Activated CD8-positive, alpha-beta memory T cell treated with anti-CD3 and anti-CD28 coated beads for 36 hours (primary cell): Measurements from ENCODE around the gene VCAN. TPM values are rescaled to one million over a fixed set of nuclear protein-coding genes. Genes with fewer than 3 reads are reported as not detected.
"Not testable (repeated sequence)": the region's sequence is repeated elsewhere in the genome, so short reads cannot be mapped to it uniquely, and the experiment has no call there.

Experiments used
- CTCF ChIA-PET: fragments of 350-600 bp; sonication (Branson Sonifier 250); formaldehyde crosslinking; loops from one replicate; lab custom pipeline; 2021; ENCODE audit warnings: antibody characterized with exemption; lab: Charles Lee
- POLR2A ChIA-PET: fragments of 350-600 bp; sonication (Branson Sonifier 250); formaldehyde crosslinking; loops from one replicate; lab custom pipeline; 2021; ENCODE audit warnings: antibody characterized with exemption; lab: Charles Lee
- total RNA-seq, 2 experiments: library from RNA; stranded (reverse); gene quantifications; one replicate each; pipeline ENCODE4 v1.2.3, GENCODE V29; 2021

Gene VCAN
- total RNA-seq: not detected

DNA sequence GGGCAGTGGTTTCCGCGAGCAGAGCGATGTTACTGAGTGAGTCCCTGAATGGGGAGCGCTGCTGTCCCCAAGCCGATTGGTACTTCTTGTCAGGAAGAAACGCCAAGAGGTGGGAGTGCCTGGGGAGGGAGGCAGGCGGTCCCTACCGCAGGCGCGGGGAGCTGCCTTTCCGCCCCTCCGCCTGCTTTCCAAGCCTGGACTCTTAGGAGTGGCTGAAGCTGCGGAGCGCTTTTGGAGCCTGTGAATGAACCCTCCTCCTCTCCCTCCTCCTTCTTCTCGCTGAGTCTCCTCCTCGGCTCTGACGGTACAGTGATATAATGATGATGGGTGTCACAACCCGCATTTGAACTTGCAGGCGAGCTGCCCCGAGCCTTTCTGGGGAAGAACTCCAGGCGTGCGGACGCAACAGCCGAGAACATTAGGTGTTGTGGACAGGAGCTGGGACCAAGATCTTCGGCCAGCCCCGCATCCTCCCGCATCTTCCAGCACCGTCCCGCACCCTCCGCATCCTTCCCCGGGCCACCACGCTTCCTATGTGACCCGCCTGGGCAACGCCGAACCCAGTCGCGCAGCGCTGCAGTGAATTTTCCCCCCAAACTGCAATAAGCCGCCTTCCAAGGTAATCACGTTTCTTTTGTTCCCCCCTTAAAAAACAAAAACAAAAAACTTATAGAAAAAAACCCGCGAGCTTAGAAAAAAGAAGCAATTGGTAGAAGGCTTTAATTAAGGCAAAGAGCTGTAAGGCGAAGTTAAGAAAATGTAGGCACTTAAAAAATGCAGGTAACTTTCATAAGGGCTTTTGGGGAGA lies at the start of gene VCAN:
Gene VCAN, plus strand, starts transcription at position 340 of the 808 bp plus-strand sequence. CDS start 11,775 bp downstream, outside the sequence.
- ChIA-PET POLR2A (no interaction called here), CTCF (no interaction called here)

DNA sequence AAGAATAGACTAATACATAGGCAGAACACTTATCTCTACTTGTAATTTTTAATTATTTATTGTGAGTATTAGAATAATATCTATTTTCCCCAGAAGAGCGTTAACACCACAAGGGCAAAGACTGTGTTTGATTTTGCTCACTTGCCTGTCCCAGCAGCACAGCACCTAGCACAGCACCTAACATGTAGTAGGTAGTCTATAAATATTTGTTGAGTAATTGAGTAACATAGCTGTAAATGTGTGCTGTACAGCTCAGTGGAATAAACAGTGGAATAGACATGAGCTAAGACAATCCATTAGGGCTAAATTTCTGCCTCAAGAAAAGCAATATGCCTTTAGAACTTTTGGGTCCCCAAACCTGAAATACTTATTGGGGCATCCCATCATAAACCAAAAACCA lies 49.3 kb upstream of the VCAN start:
- CTCF ChIA-PET: no interaction called here
- POLR2A ChIA-PET: no interaction called here

DNA sequence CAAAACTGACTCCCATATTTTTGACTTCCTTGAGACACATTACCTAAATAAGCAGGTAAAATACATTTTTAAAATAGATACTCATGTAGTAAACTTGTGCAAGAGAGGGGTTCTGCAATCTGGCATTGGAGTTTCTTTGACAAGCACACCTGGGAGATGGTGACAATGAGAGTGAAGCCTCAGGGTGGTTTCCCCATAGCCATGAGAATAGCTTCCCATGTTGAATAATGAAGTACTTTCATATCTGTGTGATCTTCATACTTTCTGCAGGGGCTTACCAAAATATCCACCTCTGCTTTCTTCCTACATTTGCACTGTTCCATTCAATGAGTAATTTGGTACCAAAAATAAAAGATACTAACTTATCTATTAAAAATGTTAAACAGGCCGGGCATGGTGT lies 44.7 kb upstream of the VCAN start:
- ChIA-PET CTCF (no interaction called here), POLR2A (no interaction called here)

DNA sequence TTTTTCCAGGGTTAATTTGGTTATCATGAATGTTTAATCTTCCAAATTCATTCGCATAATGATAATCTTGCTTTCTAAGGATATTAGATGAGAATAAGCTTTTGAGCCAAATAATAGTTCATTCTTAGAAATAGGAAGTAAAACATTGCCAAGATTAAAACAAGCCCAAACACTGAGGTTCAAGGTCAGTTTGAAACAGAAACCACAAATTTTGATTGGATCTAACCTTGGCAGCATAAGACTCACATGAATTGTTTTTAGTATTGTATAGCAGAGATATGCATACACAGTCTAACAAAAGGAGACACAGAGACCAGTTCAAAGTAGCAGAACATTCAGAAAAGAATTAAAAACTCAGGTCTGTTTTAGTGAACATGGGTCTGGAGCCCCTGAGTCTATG lies 43.4 kb upstream of the VCAN start:
- POLR2A ChIA-PET: no interaction called here
- CTCF ChIA-PET: no interaction called here

DNA sequence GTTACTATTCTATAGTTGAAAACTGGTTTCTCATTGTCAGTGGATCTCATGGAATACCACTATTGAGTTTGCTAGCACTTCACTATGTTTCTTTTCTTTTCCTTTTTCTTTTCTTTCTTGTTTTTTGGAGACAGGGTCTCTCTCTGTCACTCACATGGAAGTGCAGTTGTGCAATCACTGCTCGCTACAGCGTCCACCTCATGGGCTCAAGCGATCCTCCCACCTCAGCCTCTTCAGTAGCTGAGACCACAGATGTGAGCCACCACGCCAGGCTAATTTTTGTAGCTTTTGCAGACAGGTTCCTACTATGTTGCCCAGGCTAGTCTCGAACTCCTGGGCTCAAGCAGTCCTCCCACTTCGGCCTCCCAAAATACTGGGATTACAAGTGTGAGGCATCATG lies 42.7 kb upstream of the VCAN start:
- ChIA-PET CTCF (interaction anchor here (1.1 to 1.4 kb wide), 3 partner anchors 10 to 17 kb away, joined by 3 to 4 read pairs (median 4); no protein-coding TSS in a partner anchor), POLR2A (no interaction called here)

DNA sequence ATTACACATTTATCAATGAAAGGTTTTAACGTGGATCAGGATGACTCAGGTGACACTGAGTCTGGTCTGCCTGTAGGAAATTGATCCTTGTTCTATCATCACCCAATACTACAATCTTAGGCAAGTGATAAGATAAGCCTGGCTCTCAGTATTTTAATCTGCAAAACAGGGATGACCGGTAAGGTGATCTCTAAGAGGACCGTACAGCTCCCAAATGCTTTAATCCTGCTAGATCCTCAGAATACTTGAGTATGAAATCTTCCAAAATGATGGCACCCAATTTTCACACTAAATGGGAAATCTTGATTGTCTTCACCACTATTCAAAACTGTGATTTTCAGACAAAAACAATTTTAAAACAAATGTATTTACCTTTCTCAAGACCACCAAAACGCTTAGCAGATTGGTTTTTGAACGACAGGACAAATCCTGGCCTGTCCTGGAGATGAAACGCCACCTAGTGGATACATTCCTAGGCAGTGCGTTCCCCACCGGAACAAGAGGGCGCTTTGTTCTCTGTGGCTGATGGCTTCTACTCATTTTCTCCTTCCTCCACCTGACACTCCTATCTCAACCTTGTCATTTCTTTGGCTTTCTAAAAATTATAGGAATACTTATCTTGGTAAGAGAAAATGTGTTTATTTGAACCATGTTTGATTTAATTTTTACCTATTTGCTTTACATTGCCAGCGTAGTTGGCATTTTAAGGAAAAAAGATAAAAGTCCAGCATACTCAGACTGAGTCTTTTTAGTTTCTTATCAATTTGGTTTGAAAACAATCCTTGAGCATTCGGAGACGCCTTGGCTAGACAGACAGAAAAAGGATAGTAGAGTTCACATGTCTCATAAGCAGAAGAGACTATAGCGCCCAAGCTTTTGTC lies 41.2 kb upstream of the VCAN start:
- CTCF ChIA-PET: interaction anchor here (1.1 to 1.4 kb wide), 4 partner anchors 8 to 1078 kb away, joined by 3 to 4 read pairs (median 4); no protein-coding TSS in a partner anchor
- POLR2A ChIA-PET: no interaction called here

DNA sequence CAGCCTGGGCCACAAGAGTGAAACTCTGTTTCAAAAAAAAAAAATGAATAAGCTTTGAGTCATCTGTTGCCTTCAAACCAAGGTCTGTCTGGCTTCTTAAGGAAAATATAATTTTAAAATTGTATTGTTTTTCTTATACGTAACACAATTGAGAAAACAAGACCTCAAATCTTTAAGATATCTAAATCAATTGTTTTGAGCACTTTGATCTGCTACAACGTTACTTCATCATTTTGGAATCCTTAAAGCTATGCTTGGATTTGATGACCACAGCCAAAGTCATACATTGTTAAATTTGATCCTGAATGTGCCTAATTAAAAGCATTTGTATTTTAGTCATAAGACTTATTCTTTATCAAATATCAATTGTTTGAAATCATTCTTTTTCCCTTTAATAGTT lies 37.7 kb upstream of the VCAN start:
- ChIA-PET POLR2A (no interaction called here), CTCF (no interaction called here)

DNA sequence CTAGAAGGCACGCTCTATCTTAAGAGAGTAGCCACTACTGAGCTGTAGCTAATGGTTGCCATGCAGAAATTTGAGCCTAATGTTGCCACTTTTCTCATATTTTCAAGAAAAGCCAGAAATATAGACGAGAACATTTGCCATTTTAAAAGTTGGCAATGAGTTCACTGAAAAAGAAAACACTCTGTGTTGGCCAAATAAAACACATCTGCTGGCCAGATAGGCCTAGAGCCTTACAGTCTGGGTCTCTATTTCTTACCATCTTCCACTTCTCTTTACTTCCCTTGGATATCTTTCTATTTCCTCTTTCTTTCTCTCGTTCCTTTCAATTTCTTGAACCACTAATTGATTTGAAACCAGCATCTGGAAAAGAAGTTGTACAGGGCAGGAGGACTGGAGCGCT lies 36.6 kb upstream of the VCAN start:
- ChIA-PET POLR2A (no interaction called here), CTCF (no interaction called here)

DNA sequence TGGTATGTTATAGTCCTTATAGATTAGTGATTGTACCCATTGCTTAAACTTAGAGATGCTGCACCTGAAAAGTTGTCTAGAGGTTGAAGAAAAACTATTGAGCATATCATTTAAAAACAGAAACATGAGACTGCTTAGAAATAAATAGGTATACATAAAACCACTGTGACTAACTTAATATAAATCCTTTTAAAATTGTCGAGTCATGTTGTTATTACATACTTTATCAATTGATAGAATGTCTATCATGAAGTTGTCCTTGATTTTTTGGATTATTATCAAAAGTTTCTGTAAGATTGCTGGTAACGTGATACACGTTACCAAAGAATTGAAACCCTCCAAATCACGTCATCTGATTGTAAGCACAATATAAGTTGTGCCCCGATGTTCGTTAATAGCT lies 35.3 kb upstream of the VCAN start:
- ChIA-PET CTCF (no interaction called here), POLR2A (no interaction called here)

DNA sequence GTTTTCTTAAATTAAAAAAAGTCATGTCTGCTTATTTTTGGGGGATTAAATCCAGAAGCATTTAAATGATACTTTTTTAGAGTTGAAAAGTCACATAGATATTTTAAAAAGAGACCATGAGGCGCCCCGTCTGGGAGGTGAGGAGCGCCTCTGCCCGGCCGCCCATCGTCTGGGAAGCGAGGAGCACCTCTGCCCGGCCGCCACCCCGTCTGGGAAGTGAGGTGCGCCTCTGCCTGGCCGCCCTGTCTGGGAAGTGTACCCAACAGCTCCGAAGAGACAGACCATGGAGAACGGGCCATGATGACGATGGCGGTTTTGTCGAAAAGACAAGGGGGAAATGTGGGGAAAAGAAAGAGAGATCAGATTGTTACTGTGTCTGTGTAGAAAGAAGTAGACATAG lies 33.8 kb upstream of the VCAN start:
- POLR2A ChIA-PET, CTCF ChIA-PET: not testable (repeated sequence)

DNA sequence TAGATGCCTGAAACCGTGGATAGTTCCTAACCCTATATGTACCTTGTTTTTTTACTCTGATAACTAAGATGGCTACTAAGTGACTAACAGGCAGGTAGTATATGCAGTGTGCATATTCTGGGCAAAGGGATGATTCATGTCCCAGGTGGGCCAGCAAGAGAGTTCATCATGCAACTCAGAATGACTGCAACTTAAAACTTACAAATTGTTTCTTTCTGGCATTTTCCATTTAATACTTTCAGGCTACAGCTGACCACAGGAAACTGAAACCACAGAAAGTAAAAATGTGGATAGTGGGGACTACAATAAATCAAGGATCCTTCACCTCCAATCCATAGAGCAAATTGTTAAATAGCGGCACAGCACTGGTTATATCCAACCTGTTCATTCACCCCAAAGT lies 30.7 kb upstream of the VCAN start:
- ChIA-PET POLR2A (no interaction called here), CTCF (no interaction called here)

DNA sequence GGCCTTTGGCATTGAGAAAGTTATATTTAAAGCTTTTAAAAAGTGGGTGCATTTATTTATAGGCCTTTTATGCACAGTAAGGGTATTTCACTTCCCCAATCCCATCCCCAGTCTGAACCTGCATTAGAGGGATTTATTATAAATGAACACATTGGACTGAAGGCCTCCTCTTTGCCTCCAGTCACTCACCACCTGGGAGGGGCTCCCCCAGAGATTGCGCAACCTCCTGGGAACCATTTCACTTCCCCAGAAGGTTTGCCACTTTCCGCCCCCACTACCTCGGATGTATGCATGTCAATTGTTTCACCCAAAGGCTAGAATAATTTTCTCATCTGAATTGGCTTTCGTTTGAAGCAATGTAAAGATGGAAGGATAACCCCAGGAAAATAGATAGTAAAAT lies 29.8 kb upstream of the VCAN start:
- ChIA-PET POLR2A (no interaction called here), CTCF (interaction anchor here (1.0 kb wide), 1 partner anchor 12 kb away, joined by 4 read pairs; no protein-coding TSS in a partner anchor)

DNA sequence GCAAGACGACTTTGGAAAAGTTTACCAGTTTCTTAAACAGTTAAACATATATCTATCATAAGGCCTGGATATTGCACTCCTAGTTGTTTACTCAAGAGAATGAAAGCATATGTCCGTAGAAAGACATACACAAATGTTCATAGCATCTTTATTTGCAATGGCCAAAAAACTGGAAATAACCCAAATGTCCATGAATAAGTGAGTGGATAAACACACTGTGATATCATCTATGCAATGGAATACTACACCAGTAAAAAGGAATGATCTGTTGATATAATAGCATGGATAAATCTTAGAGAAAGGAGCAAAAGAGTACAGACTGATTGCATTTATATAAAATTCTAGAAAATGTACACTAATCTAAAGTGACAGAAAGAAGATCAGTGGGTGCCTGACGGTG lies 28.0 kb upstream of the VCAN start:
- POLR2A ChIA-PET: no interaction called here
- CTCF ChIA-PET: no interaction called here

DNA sequence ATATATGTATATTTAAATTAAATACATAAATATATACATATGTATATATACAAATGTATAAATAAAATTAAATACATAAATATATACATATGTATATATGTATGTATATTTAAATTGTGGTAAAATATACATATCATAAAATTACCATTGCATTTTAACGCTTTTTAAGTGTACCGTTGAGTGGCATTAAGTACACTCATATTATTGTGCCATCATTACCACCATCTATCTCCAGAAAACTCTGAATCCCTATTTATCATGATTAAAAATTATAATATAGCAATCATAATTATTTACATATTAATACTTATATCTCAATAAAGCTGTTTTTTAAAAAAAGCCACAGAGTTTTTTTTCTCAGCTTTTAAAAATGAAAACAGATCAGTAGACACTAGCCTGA lies 27.1 kb upstream of the VCAN start:
- CTCF ChIA-PET: no interaction called here

DNA sequence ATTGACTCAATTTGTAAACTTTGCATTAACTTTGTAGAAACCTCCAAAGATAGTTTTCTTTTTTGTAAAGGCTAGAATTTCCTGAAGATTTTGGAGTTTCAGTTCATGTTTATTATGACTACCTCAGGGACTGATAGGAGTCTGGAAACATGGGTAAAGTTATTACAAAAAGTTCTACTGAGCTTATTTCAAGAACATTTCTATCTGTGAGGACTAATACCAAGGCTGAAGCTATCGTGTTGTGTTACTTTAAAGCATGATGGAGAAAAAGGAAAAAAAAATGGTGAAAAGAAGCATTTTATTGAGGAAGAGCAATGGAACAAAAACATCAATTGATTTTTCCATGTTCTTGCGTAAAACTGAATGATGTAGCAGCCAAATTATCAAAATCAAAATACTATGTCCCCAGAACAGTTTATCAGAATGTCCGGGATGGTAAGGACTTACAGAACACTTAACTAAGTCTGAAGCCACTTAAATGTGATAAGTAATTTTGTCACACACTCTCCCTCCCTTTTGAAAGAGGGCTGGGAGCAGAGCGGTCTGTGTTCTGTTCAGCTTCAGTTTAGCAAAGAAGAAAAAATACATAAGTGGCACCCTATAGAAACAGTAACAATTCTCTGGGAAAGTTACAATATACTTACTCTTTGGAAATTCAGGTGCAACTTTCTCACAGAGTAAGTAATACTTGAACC lies 25.1 kb upstream of the VCAN start:
- ChIA-PET POLR2A (no interaction called here), CTCF (interaction anchor here (1.0 kb wide), 1 partner anchor 17 kb away, joined by 3 read pairs; no protein-coding TSS in a partner anchor)

More for the DNA sequence above, 27.1 kb upstream of the VCAN start:
- POLR2A ChIA-PET: no interaction called here

DNA sequence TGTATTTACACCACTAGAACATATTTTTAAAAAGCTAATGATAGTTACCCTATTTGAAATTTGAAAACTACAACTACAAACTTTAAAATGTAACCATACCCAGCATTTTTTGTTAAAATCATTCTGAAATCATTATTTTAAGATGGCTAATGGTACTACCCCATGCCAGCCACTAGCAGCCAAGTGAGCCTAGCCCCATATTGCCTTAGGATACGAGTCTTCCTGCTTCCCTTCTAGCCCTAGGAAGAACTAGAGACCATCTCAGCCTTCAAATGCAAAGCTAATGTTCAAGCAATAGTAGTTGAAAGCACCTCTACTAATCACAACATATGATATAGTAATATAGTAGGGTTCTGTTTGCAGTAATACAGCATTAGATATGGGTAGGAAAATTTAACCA lies 24.0 kb upstream of the VCAN start:
- ChIA-PET POLR2A (no interaction called here), CTCF (no interaction called here)

DNA sequence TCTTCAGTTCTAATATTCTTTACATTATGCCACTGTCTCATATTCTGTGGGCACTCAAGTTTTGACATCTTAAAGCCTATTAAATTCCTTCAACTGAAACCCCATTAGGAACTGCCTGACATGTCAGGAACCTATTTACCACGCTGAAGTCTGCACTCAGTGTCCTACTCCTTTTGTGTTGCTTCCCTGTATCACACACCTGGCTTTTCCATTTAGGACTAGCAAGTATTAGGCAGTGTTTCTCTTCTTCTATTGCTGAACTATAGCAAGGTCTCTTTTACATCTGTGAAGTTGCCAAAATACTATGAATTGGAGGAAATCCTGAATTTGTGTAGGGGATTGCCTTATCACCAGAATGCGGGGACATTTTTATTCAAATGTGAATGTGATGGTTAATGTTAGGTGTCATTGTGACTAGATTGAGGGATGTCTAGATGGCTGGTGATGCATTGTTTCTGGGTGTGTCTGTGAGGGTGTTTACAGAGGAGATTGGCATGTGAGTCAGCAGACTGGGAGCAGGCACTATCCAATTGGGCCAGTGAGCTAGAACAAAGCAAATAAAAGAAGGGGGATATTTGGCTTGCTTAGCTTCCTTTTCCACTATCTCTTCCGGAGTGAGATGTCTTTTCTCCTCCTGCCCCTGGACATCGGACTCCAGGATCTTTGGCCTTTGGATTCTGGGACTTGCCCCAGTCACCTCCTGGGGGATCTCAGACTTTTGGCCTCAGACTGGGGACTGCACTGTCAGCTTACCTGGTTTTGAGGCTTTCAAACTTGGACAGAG lies 21.2 kb upstream of the VCAN start:
- POLR2A ChIA-PET: no interaction called here

DNA sequence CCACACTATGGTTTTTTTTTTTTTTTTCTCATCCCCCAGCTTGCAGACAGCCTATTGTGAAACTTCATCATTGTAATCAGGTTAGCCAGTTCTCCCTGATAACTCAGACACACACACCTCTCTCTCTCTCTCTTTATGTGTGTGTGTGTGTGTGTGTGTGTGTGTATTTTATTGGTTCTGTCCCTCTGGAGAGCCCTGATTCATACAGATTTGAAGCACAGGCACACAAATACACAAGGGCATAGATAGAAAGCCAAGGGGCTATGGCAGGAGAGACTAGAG lies 20.6 kb upstream of the VCAN start:
- ChIA-PET CTCF (no interaction called here), POLR2A (no interaction called here)

More for the DNA sequence above, 21.2 kb upstream of the VCAN start:
- CTCF ChIA-PET: no interaction called here

DNA sequence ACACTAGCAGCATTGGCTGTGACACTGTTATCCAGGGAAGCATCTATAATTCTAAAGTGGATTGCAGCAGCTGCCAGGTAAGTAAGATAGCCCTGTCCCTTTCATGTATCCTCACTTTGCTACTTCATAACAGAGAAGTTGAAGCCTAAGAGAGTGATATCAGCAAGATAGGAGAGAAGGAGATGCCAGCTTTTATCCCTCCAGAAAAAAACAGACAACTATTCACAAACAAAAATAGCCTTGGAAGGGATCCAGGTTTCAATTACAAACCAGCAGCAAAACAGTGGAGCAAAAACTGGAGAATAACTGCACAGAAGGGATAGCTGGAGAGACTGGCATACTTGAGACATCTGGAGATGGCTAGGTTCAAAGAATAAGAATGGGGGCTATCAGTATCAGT lies 19.6 kb upstream of the VCAN start:
- ChIA-PET POLR2A (no interaction called here), CTCF (no interaction called here)
